GM06990 (cell line): ENCODE measurements around the gene DOCK11.

ENCODE experiments used
- DNase-seq: peaks from one replicate; pipeline ENCODE4 v3.0.0-alpha.2; 2011; ENCODE audit not compliant: insufficient read length; ENCODE audit errors: extremely low read depth
- H3K27me3 ChIP-seq: replicated peaks from 2 replicates; pipeline ENCODE4 v1.6.0; 2011; ENCODE audit warnings: low read length; ENCODE audit not compliant: control insufficient read depth, insufficient read depth
- H3K36me3 ChIP-seq: 2 replicates; pipeline ENCODE4 v1.5.1; 2011; ENCODE audit warnings: low read length; ENCODE audit not compliant: control insufficient read depth, insufficient read depth
- H3K4me3 ChIP-seq: replicated peaks from 2 replicates; pipeline ENCODE4 v1.5.1; 2011; ENCODE audit warnings: low read depth, mild to moderate bottlenecking, control low read depth, low read length
- CTCF ChIP-seq: IDR thresholded peaks from 2 replicates; pipeline ENCODE4 v1.5.1; 2011; ENCODE audit warnings: low read length, control low read depth, mild to moderate bottlenecking, inconsistent platforms; ENCODE audit not compliant: insufficient read depth, poor library complexity, severe bottlenecking

Gene DOCK11

GRCh38 chrX:118627084-118627758 is 131.6 kb downstream of the DOCK11 start:
- no peak for DNase-seq
- Histone ChIP-seq H3K27me3 (no peaks in the 10 kb centered on the region), H3K4me3 (no peak overlapping the region), H3K36me3 (no peaks in the 10 kb centered on the region)
- peak; percentile 51 for TF ChIP-seq CTCF

- no peaks in the 10 kb centered on the region; the same call in none of the 2 replicates for H3K36me3 ChIP-seq
- H3K4me3 ChIP-seq, result no peak overlapping the region
- no peak for DNase-seq
- no peak for TF ChIP-seq CTCF
- H3K27me3 ChIP-seq, result no peaks in the 10 kb centered on the region
Observed at GRCh38 chrX:118630848-118631247, 135.2 kb downstream of the DOCK11 start.

- no peak for TF ChIP-seq CTCF
- DNase-seq, result peak; percentile 10
- no peaks in the 10 kb centered on the region for H3K27me3 ChIP-seq
- no peaks in the 10 kb centered on the region; the same call in none of the 2 replicates for H3K36me3 ChIP-seq
- H3K4me3 ChIP-seq, result no peak overlapping the region
Observed at GRCh38 chrX:118631586-118631985, 136.0 kb downstream of the DOCK11 start.

- no peak for DNase-seq
- no peak for TF ChIP-seq CTCF
- Histone ChIP-seq H3K36me3 (no peaks in the 10 kb centered on the region; the same call in none of the 2 replicates), H3K4me3 (no peak overlapping the region), H3K27me3 (no peaks in the 10 kb centered on the region)
Observed at GRCh38 chrX:118632862-118633261, 137.2 kb downstream of the DOCK11 start.

- no peak overlapping the region for H3K4me3 ChIP-seq
- TF ChIP-seq CTCF, result no peak
- DNase-seq, result no peak
- no peaks in the 10 kb centered on the region for H3K27me3 ChIP-seq
- no peaks in the 10 kb centered on the region; the same call in none of the 2 replicates for H3K36me3 ChIP-seq
Observed at GRCh38 chrX:118633530-118633929, 137.9 kb downstream of the DOCK11 start.
